Measurements from ENCODE around the gene CX3CL1.
"Not testable (repeated sequence)": the region's sequence is repeated elsewhere in the genome, so short reads cannot be mapped to it uniquely, and the experiment has no call there.

Gene CX3CL1

DNA sequence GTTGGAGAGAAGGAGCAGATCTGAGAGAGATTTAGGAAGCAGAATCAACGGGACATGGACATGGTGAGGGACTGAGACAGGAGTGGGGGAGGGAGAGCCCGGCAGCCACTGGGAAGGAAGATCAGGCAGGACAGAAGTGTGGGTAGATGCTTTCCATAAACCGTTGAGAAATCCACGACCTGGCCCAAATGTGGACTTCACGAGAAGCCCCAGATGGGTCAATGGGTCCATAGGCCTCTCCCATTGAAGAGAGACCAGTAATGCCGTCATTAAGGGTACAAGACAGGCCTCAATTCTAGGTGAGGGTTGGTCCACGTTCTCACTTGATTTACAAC, 14.2 kb upstream of the CX3CL1 start:
- no peak for DNase-seq

DNA sequence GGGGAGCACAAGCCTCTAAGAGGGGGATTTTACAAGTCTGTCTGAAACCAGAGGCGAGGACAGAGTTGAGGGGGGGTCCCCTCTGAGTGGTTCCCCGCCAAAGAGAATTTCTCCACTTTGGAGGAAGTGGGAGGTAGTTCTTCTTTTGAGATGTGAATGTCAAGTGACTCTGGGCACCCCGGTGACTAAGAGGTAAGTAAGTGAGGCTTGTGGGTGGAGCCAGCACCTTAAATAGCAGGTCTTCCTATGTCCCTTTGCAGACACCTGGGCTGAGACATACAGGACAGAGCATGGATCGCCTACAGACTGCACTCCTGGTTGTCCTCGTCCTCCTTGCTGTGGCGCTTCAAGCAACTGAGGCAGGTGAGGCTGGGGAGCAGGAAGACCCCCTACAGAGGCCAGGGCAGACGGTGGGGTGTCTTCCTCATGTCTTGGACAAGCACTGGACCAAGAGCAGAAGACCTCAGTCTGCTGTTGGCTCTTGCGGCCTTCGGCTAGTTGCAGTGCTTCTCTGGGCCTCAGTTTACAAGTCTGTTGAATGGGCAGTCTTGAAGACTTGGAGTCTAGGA, 13.7 kb upstream of the CX3CL1 start, which contains the start of gene CCL22:
Gene CCL22 (plus strand): TSS at position 257 of the 569 bp plus-strand sequence. CDS start 34 bp downstream, at position 291.
- DNase-seq, result no peak

DNA sequence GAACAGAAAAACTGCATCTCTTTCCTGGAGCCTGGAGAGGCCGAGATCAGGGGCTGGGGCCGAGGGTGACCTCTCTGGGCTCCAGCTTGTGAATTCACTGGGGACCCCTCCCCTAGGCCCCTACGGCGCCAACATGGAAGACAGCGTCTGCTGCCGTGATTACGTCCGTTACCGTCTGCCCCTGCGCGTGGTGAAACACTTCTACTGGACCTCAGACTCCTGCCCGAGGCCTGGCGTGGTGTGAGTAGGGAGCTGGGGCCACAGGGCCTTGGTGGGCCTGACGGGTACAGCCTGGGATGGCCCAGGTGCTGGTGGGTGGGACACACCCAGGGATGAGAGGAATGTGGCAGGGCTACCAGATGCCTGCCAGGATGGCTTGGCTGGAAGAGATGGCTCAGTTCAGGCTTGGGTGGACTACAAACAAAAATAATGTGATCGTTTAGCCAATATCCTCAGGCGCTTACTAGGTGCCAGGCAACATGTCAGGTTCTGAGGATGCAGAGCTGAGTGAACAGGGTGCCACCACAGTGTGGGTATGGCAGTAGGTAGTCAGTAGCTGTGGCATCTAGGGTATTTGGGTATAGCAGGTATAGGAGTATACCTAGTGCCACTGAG, 11.9 kb upstream of the CX3CL1 start:
- DNase-seq, result no peak

DNA sequence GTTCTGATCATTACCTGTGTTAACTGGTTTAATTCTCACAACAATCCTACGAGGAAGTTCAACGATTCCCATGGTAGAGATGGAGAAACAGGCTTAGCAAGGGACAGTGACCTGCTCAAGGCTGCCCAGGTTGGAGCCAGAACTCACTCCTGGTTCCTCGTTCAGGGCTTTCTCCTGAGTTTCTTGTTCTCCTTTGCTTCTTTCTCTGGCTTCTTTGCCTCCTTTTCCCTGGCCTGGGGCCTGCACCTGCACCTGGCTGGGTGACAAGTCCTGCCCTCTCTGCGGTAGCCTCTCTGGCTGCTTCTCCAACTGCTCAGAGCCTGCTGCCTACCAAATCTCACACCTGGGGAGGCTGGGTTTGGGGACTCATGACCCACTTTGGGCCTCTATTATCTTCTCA, 10.9 kb upstream of the CX3CL1 start:
- DNase-seq, result no peak

DNA sequence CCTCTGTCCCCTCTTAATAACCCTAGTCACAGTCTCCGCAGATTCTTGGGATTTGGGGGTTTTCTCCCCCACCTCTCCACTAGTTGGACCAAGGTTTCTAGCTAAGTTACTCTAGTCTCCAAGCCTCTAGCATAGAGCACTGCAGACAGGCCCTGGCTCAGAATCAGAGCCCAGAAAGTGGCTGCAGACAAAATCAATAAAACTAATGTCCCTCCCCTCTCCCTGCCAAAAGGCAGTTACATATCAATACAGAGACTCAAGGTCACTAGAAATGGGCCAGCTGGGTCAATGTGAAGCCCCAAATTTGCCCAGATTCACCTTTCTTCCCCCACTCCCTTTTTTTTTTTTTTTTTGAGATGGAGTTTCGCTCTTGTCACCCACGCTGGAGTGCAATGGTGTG, 8.1 kb upstream of the CX3CL1 start:
- DNase-seq, result no peak

DNA sequence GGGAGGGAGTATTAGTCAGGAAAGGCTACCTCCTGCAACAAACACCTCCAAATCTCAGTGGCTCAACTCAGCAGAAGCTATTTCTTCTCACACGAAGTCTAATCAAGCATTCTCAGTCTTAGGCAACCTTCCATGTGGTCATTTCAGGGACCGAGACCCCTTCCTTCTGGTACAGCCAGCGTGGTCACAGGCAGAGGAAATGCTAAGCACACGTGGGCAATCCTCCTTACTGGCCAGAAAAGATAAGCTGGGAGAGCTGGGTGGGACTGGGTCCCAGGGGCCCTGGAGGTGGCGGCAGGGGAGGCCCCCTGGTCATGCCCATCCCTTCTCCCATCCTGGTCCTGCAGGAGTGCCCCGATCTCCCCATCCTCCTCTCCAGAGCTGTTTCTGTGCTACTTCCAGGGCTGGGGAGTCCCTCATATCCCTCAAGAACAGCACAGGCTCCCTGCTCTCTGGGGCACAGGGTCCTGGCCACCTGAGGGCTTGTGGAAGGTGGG, 5.7 kb upstream of the CX3CL1 start:
- DNase-seq, result no peak

DNA sequence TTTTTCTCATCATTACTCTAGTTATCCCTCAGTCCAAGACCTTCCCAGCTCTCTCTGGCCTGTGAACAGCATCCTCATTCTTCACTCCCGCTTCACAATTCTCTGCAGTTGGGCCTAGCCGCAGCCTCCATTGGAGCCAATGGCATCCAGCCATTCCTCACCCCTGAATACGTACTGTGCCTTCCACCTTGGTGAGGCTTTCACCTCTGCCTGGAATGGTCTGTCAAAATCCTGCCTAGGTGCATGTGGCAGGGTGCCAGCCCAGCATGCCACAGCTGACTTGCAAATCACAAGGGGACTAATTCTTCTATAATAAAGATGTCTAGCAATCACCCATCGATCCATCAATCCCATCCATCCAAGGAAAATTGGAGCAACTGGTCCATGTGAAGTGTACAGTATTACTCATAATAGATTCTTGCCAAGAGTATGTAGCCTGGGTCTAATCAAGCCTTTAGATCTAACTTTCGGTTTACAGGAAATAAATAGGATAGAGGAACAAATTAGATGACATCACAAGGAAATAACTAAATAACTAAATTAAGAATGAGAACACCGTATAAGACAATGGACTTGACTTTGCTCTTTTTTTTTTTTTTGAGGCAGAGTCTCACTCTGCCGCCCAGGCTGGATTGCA, 5.1 kb upstream of the CX3CL1 start:
- no peak for DNase-seq

DNA sequence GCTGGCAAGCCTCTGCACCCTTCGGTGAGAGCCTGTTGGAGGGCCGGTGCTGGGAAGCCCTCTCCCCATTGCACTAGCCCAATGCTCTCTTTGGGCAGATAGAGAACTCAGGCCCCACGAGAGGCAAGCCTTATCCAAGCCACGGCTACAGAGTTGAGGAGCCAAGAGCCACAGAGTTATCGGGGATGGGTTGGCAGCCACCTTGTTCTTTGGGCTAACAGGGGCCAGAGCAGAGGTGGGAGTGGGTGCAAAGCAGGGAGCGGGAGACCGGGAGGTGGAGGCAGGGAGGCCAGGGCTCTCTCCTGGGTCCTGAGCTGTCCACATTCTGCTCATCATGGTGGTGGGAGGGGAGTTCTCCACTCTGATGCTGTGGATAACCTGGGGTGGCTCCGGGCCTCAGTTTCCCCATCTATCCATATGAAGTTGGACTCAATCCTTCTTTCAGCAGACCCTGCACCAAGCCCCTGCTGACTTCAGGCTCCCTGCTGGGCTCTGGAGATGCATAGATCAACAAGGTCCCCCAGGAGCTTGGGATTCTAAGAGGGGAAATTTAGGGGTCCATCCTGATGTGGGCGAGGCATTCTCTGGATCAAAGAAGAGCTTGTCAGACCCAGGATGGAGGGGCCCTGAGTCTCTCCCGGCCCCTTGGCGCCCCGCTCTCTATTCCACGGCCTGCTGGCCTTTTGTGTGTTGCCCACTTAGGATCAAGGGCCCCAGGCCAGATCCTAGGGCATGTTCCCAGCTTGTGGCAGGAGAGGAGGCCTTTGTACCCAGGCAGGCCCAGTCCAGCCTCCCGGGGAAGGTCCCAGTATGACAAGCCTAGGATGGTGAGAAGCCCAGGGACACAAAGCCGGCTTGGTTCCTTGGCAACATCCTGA, 557 bp upstream of the CX3CL1 start:
- DNase-seq, result no peak

DNA sequence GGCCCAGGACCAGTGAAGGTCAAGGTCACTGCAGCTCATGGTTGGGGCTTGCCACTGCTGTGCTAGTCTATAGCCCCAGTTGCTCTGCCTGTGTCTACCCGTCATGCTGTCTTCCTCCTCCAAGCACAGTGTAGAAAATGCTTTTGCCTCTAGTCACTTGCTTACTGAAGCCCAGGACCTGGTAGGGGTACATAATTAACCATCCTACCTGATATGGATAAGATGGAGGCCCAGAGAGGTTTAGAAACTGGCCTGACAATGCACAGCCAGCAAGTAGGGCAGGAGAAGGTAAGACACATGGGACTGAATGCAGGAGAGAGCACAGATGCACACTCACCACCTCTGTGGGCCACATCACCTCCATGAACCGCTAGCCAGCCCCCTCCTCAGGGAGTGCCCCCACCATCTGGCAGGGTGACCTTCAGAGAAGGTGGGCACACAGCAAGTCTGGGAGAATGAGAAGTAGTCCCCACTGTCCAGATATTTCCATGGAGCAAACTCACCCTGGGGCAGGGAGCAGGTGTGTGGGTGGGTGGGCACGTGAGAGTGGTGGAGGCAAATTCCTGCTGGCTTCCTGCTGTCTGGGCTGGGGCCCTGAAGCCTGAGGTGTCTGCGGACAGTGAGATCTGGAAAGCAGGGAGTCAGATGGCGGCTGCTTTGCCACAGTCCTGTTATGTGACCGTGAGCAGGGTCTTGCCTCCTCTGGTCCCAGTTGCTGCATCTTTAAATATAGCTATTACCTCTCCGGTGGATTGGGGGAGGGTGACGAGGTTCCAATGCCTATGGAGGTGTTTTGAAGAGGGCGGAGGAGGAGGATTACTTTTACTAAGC, 1.0 kb downstream of the CX3CL1 start:
- no peak for DNase-seq

DNA sequence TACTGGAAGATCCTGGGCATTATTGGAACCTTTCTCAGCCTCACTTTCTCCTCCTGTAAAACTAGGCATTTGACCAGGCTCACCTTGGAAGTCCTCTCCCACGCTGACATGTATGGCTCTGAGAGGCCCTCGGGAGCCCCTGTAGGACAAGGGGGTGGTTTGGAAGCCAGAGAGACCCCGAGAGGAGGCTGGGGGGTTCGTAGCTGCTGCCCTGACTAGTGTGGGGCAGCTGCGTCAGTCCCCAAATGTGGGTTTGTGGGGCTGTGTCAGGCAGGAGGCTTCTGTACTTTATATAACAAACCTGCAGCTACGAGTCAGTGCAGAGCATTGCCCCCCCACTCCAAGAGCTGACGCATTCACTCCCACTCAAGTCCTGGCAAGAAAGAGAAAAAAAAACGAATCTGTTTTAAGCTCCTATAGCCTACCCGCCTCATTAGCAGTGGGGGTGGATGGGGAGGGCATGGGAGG, 1.8 kb downstream of the CX3CL1 start:
- DNase-seq, result no peak

DNA sequence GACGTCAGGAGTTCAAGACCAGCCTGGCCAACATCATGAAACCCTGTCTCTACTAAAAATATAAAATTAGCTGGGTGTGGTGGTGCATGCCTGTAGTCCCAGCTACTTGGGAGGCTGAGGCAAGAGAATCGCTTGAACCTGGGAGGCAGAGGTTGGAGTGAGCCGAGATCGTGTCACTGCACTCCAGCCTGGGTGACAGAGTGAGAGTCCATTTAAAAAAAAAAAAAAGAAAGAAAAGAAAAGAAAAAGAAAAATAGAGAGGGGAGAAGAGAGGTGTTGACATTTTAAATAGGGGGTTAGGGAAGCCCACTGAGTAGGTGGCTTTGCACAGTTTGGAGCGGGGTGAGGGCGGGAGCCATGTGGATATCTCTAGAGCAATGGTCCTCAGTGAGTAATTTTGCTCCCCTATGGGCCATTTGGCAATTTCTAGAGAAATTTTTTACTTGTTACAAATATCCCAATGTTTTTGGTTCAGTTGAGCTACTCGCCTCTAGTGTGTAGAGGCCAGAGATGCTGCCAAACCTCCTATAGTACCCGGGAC, 2.7 kb downstream of the CX3CL1 start:
- not testable (repeated sequence) for DNase-seq

DNA sequence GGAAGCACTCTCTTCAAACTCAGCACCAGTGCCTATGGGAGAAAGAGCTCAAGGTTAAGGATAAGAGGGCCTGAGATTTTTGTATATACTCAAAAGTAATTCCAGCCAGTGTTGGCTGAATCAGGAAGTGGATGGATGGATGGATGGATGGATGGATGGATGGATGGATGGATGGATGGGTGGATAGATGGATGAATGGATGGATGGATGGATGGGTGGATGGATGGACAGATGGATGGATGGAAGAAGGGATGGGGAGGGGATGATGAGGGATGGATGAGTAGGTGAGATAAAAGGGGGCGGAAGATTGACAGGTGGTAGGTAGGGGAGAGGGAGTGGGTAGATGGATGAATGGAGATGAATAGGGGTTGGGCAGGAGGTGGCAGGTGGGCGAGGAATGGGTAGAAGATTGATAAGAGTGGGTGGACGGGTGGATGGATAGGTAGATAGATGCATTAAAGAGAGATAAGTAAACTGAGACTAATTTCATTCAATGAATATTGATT, 4.1 kb downstream of the CX3CL1 start:
- DNase-seq, result no peak

DNA sequence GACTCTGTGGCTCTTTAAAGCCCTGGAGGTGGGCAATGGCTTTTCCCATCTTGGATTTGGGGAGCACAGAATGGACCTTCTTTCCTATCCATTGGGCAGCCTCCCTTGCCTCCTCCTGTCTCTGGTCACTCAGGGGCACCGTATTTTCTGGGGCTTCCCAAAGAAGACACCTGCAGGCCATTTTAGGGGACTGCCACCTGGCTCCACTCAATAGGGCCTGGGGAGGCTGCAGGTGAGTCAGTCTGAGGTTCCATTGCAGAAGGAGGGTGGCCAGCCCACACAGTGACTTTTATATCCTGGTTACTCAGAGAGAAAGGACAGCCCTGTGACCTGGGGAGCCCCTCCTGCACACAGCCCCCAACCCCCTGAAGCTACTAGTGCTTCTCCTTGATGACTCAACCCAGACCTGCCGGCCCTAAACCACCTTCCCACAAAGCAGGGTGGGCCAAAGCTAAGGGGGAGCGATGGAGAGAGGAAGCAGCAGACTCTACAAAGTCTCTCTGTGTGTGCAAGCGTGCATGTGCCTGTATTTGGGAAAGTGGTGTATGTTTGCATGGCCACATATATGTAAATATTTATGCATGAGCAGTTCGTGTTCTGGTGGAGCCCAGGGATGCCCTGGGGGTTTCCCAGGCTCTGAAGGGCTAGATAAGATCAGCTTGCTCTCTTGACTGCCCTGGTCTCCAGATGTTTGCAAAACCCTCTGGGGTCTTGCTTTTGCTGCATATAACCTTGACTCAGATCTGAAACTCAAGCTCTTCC, 5.0 kb downstream of the CX3CL1 start:
- DNase-seq, result peak; percentile 6

DNA sequence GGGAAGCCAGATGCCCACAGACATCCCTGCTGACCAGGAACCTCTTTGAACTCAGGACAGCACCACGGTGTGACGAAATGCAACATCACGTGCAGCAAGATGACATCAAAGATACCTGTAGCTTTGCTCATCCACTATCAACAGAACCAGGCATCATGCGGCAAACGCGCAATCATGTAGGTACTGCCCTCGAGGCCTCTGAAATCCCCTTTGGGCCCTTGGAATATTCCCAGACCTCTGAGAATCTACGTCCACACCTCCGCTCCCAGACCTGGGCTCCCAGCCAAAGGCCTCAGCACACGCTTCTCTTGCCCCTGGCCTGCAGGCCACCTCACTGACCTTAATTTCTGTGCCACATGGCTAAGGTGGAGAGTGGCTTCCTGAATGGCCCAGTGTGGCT, 7.3 kb downstream of the CX3CL1 start:
- no peak for DNase-seq

DNA sequence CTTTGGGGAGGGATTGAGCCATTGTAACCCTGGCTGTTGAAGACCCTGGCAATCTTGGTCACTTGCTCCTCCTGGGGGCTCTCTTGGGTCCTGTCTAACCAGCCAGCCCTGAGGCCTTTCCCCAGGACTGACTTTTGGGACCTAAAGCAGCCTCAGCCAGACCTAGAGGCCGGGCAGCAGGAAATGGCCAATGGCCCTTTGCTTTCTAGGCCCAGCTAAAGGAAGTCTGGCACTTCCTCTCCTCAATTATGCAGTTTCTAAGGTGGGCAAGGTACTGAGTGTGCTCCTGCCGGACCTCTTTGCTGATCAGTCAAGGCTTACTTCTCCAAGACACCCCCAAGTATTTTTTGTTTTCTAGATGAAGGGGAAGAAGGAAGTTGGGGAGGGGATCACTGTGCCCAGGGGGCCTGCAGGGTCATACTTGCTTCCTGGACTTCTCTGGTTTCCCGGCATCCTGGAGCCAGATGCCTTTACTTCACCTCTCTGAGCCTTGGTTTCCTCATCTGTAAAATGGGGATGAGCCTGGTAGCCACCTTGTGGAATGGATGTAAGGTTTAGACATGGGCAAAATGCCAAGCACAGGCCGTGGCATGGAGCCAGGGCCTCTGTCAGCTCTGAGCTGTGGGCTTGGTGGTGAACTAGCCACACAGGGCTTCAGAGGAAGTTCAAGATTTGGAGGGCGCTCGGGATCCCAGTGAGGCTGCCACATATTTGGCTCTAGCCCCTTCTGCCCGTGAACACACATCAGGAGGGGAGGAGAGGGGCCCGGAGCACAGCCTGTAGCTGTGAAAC, 8.6 kb downstream of the CX3CL1 start:
- no peak for DNase-seq

DNA sequence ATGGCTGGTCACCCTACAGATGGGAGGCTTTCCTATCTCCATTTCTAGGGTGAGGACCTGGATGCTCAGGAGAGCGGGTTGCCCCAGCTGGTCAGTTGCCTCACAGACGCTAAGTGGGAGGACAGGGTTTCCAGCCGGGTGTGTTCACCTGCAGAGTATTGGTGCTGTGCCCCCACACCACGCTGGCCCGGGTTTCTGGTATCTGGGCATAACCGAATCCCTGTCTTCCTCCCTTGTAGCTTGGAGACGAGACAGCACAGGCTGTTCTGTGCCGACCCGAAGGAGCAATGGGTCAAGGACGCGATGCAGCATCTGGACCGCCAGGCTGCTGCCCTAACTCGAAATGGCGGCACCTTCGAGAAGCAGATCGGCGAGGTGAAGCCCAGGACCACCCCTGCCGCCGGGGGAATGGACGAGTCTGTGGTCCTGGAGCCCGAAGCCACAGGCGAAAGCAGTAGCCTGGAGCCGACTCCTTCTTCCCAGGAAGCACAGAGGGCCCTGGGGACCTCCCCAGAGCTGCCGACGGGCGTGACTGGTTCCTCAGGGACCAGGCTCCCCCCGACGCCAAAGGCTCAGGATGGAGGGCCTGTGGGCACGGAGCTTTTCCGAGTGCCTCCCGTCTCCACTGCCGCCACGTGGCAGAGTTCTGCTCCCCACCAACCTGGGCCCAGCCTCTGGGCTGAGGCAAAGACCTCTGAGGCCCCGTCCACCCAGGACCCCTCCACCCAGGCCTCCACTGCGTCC, 9.7 kb downstream of the CX3CL1 start:
- no peak for DNase-seq

DNA sequence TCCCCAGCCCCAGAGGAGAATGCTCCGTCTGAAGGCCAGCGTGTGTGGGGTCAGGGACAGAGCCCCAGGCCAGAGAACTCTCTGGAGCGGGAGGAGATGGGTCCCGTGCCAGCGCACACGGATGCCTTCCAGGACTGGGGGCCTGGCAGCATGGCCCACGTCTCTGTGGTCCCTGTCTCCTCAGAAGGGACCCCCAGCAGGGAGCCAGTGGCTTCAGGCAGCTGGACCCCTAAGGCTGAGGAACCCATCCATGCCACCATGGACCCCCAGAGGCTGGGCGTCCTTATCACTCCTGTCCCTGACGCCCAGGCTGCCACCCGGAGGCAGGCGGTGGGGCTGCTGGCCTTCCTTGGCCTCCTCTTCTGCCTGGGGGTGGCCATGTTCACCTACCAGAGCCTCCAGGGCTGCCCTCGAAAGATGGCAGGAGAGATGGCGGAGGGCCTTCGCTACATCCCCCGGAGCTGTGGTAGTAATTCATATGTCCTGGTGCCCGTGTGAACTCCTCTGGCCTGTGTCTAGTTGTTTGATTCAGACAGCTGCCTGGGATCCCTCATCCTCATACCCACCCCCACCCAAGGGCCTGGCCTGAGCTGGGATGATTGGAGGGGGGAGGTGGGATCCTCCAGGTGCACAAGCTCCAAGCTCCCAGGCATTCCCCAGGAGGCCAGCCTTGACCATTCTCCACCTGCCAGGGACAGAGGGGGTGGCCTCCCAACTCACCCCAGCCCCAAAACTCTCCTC, 10.4 kb downstream of the CX3CL1 start:
- no peak for DNase-seq

All from NK-92 treated with Interleukin-12 subunit alpha and Interleukin-12 subunit beta, amount 100 ng/mL, for 24 hours (cell line).